ENCODE results near the gene MCM3AP. TPM values are rescaled to one million over a fixed set of nuclear protein-coding genes. Genes with fewer than 3 reads are reported as not detected.

MCM3AP gene
- total RNA-seq, 2 experiments from 2014 or later, result 109 to 166 TPM

DNA sequence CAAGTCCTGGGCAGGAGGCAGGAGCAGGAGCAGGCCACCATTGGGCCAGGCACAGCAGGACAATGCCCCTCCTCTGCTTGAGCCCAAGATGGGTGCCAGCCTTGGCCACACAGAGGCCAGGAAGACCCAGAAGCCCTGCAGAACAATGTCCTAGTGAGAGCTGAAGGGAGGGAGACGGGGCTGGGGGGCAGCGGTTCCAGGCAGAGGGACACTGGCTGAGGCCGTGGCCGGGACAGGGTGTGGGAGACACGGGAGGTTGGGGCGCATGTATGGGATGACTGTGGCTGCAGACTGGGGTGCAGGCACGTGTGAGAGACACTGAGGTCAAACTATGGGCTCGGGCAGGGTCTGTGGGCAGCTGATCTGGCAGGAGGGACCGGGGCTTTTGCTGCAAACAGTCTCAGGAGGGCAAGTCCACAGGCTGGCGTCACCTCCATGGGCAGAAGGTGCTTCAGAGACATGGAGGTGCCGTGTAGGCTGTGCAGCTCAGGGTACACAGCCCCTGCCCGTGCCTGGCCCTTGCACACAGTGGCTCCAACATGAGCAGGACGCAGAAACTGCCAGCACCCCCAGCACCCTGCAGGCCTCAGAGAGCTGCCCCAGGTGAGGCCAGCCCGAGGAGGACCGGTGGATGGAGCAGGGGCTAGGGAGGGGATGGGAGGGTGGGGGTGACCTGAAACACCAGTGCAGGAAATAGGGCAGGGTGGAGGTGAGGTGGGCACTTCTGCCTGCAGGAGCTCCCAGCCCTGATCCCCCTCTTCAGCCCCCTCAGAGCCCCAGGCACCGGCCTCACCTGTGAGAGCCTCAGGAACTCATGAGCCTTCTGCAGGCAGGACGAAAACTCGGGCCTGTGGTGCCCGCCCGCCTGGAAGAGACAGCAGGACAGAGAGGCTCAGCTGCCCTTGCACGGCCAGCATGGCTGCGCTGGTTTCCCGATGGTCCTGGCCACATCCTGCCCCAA lies 76.4 kb downstream of the MCM3AP start:
- BruUV-seq (replicated peaks), result no TSS peak
- Histone ChIP-seq H3K4me3 (ENCODE audit: low read depth, low read length, poor library complexity, severe bottlenecking) (no peak overlapping the region), H3K79me2 (ENCODE audit: insufficient read depth, low read depth, low read length) (no peaks in the 10 kb centered on the region), H3K4me2 (ENCODE audit: low read length) (no peak overlapping the region), H2AFZ (ENCODE audit: low read length) (no peak overlapping the region), H3K4me1 (ENCODE audit: insufficient read depth, low read length, poor library complexity, severe bottlenecking) (peaks cover 3% of the 10 kb centered on the region), H3K36me3 (ENCODE audit: insufficient read depth, low read length) (peaks cover 24% of the 10 kb centered on the region; the same call in 1 of the 2 replicates), H3K9me3 (ENCODE audit: low read length) (no peaks in the 10 kb centered on the region), H4K20me1 (ENCODE audit: insufficient read depth, low read length) (no peaks in the 10 kb centered on the region), H3K9me2 (ENCODE audit: insufficient read depth, low read length) (no peaks in the 10 kb centered on the region), H3K27ac (ENCODE audit: low read depth, low read length, poor library complexity, severe bottlenecking) (no peak overlapping the region)
- ChIA-PET CTCF (ENCODE audit: unreplicated experiment) (no interaction called here), POLR2A (interaction anchor here (0.7 kb wide), 1 partner anchor 1195 kb away, joined by 3 read pairs; no protein-coding TSS in a partner anchor)
- TF ChIP-seq CTCF (conservative IDR thresholded peaks at IDR 0.05; ENCODE audit: low read length), result no peak
- no peak for TF ChIP-seq EZH2phosphoT487 (IDR thresholded peaks at IDR 0.05; ENCODE audit: borderline replicate concordance, low read depth, low read length)
- no peak for DNase-seq (ENCODE audit: low spot score)
- intact Hi-C loops (cut with micrococcal nuclease; ENCODE audit: unreplicated experiment), result no loop called here

- BruUV-seq (replicated peaks), result no TSS peak
- peaks cover 3% of the 10 kb centered on the region for H3K4me1 ChIP-seq (ENCODE audit: insufficient read depth, low read length, poor library complexity, severe bottlenecking)
- no peak overlapping the region for H3K4me3 ChIP-seq (ENCODE audit: low read depth, low read length, poor library complexity, severe bottlenecking)
- H3K27ac ChIP-seq (ENCODE audit: low read depth, low read length, poor library complexity, severe bottlenecking), result no peak overlapping the region
- POLR2A ChIA-PET, result no interaction called here
- no peaks in the 10 kb centered on the region for H3K79me2 ChIP-seq (ENCODE audit: insufficient read depth, low read depth, low read length)
- TF ChIP-seq CTCF (conservative IDR thresholded peaks at IDR 0.05; ENCODE audit: low read length), result no peak
- no peak for TF ChIP-seq EZH2phosphoT487 (IDR thresholded peaks at IDR 0.05; ENCODE audit: borderline replicate concordance, low read depth, low read length)
- no peaks in the 10 kb centered on the region for H3K9me2 ChIP-seq (ENCODE audit: insufficient read depth, low read length)
- no peaks in the 10 kb centered on the region for H3K9me3 ChIP-seq (ENCODE audit: low read length)
- DNase-seq (ENCODE audit: low spot score), result no peak
- no peak overlapping the region for H3K4me2 ChIP-seq (ENCODE audit: low read length)
- H2AFZ ChIP-seq (ENCODE audit: low read length), result no peak overlapping the region
- intact Hi-C loops (cut with micrococcal nuclease; ENCODE audit: unreplicated experiment), result no loop called here
- CTCF ChIA-PET (ENCODE audit: unreplicated experiment), result no interaction called here
- H3K36me3 ChIP-seq (ENCODE audit: insufficient read depth, low read length), result peaks cover 32% of the 10 kb centered on the region; the same call in 1 of the 2 replicates
- H4K20me1 ChIP-seq (ENCODE audit: insufficient read depth, low read length), result no peaks in the 10 kb centered on the region
These were observed 77.4 kb downstream of the MCM3AP start for GRCh38 chr21:46207920-46208591.

Measured in OCI-LY7 (cell line).